HG03442 (cell line): Measurements from ENCODE around the gene SMYD3.

Experiments used
- ATAC-seq: cut with Tn5 transposase; IDR thresholded peaks from one replicate; pipeline ENCODE4 v1.9.1; 2021; ENCODE audit warnings: mild to moderate bottlenecking, moderate library complexity; ENCODE audit not compliant: unreplicated experiment

The SMYD3 gene

DNA sequence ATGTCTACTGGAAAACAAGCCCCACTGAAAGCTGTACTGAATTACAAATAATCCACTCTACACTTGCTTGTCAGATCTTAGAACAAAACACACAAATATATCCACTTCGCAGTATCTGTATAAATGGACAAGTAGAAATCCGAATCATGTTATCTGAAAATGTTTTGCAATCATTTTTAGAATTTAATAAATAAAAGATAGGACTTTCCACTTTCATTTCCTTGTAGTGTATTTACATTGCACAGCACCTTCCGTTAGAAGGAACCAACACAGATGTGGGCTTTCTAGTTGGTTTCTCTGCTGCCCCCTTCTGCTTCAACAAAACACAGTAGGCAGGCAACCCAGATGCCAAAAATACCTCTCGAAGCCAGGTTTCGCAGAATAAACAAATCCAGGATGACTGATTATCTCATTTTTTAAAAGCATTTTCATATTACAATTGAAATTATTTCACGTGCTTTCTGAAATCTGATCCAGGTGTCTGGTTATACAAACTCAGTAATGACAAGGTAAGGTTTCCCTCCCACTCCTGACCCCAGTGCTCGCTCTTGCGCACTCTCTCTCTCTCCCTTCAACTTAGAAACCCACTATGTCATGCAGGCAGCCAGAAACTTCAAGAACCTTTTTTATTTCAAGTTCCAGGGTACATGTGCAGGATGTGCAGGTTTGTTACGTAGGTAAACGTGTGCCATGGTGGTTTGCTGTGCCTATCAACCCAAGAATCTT, 389.9 kb downstream of the SMYD3 start:
- ATAC-seq, result peak; percentile 93

DNA sequence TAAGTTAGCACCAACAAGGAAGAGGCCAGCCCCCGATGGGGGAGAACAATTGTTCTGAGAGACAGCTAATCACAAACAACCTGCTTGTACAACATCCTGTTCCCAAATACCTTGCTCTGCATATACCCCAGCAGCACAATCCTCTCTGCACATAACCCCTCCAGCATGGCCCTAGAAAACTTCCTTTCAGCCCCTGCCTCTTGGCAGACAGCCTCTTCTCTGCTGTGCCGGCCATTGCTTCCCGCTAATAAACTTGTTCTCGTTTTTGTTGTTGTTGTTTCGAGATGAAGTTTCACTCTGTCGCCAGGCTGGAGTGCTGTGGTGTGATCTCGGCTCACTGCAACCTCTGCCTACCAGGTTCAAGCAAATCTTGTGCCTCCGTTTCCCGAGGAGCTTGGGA, 392.7 kb downstream of the SMYD3 start:
- no peak for ATAC-seq

DNA sequence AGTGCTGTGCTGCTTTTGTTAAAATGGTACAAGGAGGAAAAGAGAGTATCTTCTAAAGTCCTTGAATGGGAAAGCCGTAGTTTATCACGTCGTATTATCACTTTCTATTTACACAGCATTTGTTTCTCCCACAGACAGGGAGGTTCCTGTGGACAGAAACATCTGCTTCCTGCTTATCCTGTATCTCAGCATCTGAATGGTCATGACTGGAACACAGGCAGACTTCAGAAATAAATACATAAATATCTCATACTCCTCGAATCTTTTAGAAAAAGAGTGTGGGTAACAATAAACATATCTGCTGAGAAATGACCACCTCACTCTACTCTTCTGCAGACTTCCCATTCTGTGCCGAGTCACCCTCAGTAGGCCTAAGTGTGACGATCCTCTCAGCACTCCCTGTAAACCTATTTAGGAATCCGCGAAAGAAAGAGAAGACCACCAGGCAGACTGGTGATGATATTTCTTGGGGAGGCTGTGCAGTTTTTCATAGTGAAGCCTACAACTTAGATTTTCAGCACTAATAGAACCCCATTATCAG, 393.5 kb downstream of the SMYD3 start:
- no peak for ATAC-seq

DNA sequence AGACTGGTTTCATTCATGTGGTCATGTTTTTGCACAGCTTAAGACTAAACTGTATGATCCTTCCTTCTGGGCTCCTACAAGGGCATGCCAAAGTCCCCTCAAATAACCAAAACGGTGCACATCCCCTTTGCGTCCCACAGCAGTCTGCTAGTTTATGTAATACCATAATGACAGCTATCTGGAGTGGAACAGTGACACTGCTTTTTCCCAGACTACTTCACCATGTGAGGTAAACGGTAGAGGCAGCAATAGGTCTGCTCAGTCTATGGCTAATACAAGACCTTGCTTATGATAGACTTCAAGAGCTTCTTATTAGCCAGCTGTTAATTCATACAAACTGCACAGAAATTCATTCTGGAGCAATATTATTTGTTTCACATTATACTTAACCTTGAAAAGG, 395.5 kb downstream of the SMYD3 start:
- no peak for ATAC-seq

DNA sequence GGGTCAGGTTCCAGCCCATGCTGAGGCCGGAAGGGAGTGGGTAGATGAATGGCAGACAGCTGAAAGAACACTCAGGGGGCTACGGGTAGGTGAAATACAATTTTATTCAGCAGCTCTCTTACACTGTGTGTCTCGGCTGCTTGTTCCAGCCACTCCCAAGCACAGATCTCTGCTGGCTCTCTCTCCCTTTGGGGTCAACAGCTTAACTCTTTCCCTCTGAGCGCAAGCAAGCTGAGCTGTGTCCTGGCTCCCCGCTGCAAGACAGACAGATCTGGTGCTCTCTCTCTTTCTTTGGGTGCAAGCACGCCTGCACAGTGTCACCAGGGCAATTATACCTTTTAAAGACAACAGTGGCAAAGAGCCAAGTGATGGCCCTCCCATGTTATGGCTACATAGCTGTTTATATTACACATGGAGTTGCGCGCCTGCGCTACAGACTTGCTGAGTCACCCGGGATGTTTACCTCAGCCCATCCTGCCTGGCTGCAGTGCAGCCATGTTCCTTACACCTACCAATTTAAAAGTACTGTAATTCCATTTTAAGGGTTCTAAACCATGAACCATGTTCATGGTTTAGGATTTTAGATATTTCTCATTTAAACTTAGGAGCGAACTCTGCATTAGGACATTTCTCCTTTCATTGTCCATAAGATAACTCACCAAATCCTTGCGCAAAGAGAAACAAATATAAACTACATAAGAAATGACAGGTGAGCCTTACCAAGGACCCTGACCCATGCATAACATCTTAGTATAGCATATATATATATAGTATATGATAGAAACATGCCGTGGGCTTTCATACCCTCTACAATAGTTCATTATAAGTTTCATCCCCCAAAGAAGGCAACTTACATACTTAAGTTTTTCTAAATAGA, 396.5 kb downstream of the SMYD3 start:
- no peak for ATAC-seq

DNA sequence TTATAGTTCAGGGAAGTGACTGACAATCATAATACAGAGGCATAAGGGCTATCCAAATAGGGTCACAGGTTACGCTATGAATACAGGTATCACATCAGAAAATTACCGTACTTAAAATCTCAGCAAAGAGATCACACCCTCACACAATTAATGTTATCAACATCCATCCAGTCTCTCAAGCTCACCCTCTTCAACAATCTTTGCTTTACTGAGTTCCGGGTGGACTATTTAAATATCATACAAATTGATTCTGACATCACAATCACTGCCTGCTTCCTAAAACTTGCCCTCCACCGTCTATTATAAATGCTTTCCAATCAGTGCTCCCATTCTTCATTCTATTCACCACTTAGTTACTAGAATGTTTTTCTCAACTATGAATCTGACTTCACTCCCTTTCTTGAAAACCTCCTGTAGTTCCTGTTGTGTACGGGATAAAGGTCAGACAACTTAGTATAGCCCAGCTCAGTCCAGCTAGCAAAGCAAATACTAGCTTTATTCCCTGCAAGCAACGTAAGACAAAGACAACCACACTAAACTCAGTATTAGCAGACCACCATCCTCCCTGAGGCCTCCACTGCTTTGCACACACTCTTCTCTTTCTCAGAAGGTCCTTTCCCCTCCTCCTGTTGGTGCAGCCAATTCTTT, 398.7 kb downstream of the SMYD3 start:
- no peak for ATAC-seq

DNA sequence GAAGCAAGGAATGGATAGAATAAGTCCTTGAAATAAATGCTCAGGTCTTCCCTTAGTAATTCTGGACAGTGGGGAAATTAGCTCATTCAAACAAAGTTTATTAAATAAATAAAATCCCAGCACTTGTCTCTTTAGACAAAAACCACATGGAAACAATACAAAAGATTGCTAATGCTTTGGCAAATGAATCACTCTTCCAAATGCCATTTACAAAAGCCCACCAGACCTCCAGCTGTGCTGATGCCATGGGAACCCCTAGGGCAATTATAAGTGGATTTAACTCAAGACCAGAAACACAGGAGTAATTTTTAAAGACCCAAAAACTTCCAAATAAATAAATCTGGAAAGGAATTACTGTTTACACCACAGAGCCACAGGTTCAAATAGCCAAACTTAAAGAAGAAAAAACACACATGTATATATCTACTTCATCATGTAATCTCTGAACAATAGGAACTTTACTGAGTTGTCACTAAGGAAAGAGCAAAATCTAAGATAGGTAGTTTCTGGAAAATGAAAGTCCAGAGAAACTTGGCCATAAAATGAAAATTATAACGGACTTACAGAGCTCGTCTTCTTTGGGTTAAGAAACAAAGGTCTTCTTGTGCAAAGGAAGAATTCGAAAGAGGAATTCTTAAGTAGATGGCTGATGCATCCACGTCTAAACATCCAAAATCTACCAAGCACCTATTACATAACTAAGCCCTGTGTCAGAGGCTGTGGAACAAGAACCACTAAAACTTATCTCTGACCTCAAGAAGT, 399.4 kb downstream of the SMYD3 start:
- ATAC-seq, result no peak

DNA sequence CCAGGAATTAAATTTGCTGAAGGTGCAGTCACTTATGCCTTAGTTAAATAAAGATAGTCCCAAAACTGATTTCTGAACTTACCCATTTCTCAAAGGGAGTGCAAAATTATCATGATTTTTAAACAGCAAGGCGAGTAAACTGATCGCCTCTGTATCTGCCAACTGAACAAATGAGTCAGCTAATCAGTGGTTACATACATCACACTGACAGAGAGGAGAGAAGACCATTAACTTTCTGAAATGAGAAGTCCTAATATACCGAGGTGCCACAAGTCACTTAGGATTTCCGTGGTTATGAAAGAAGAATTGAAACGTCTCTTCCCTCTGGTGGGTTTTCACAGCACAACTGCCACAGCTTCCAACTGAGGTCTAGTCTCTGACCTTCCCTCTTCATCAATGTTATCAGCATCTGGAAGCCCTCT, 400.7 kb downstream of the SMYD3 start:
- peak; percentile 81 for ATAC-seq

DNA sequence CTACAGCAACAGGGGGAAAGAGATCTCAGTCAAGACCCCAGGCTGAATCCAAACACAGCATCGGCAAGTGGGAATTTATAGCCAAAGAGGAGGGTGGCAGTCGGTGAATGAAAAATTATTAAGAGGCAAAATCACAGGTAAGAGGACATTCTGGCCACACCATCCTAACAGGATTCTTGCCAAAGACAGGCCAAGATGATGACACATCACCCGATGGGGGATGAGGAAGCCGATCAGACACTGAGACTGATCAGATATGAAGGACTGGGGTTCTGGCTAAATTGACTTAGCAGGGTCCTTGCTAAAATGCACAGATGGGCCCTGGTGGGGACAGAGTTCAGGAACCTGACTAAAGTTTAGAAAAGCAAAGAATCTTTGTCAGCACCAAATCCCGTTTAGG, 402.2 kb downstream of the SMYD3 start:
- no peak for ATAC-seq

DNA sequence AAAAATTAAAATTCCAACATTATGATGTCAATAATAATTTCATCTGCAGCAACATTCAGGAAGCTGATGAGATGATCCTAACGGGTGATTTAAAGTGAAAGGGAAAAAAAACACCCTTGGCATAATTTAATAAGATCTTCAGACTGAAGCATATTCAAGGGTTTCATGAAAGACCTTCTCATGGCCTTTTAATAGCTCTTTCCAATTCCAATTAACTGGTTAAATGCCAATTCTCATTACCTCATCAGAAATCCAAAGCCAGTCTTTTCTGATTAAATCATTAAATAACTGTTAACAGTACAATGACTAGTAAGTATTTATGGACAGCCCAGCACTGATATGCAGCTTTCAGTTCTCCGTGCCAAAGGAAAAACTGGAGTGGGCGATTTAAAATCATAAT, 407.5 kb downstream of the SMYD3 start:
- ATAC-seq, result no peak

DNA sequence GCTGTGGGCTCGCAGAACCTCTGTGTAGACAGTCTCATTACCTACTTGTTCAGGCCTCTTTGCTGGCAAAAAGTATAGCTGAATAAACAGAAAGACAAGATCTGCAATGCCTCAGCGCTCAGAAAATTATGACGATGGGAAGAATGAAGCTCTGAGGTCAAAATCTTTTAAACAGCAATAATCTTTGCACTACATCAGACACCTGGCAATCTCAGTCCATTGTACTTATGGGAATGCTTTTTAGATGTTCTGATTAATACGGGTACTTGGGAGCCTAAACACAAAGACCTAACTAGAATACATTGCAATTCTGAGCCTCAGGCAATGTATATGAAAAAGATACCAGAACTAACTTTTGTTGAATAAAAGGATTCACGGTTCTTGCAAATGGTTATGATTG, 410.7 kb downstream of the SMYD3 start:
- no peak for ATAC-seq

DNA sequence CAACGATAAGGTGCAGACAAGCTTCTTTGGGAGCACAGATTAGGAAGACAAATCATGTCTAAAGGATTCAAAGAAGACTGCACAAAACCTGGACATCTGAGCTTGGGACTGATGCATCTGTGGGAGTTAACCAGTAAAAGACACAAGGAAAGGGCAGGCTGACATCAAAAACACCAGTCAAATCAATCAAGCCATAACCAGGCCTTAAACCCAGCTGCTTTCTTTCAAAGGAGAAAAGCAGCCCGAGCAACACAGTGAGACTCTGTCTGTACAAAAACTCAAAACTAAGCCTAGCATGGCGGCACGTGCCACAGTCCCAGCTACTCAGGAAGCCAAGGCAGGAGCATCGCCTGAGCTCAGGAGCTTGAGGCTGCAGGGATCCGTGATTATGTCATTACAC, 411.6 kb downstream of the SMYD3 start:
- no peak for ATAC-seq

DNA sequence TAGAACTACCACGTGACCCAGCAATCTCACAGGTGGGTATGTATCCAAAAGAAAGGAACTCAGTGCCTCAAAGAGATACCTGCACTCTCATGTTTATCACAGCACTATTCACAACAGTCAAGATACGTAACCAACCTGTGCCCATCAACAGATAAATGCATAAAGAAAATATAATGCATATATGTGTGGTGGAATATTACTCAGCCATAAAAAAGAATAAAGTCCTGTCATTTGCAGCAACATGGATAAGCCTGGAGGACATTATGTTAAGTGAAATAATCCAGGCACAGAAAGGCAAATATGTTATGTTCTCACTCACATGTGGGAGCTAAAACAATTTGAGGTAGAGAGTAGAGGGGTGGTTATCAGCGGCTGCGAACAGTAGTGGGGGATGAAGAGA, 413.8 kb downstream of the SMYD3 start:
- no peak for ATAC-seq

DNA sequence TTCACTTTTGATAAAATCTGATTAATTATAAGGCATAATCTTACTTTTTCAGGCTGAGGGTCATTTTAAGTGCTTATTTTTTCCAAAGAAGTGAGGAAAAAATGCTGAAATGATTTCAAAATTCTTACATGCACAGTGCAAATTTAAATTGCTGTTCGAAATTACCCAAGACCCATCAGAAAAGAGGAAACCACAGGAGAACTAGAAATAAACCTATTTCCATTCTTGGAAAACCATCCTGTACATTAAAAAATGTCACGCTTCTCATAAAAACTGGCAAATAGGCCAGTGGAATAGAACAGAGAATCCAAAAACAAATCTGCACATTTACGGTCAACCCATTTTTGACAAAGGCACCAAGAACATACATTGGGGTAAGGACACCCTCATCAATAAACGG, 414.9 kb downstream of the SMYD3 start:
- no peak for ATAC-seq

DNA sequence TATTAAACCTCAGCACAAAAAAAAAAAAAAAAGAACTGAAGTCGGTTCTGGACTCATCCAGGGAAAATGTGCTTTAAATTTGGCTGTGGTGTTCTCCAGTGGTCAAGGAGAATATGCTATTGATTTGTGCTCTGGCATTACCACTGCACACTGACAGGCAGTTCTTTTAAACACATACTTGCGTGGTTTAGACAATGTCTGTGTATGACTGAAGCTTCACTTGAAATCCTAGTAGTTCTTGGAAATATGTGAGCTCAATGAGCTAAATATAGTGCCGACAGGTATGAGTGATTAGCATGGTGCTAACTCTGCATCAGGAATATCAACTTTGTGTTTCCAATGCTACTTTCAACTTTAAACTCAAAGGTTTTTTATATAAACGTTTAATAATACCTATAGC, 415.6 kb downstream of the SMYD3 start:
- no peak for ATAC-seq

DNA sequence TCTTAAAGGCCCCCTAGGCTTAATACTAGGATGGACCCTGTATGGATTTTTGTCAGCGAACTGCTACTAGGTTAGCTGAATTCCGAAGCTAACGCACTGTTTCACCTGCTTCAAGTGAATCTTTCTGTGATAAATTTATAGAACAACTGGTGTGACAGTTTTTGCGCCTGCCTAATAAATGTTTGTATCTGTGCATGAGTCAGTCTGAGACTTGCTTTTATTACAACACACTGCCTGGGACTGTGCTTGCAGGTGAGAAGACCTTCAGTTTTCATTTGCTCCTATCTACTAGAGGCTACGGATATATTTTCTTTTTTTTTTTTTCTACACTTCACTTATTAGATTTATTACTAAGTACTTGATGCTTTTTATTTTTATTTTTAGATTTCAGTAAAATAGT, 420.9 kb downstream of the SMYD3 start:
- ATAC-seq, result no peak

DNA sequence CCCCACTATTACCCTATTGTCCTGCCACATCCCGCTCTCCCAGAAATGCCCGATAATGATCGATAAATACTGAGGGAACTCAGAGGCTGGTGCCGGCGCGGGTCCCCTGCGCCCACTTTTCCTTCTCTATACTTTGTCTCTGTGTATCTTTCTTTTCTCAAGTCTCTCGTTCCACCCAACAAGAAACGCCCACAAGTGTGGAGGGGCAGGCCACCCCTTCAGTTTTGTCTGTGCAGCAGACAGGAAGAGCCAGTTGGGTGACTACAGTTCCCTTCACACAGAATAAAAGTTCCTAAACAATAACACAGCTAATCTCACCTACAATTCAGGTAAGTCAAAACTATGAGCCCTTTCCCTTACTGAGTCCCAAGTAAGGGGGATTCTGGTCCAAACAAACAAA, 423.7 kb downstream of the SMYD3 start:
- no peak for ATAC-seq

DNA sequence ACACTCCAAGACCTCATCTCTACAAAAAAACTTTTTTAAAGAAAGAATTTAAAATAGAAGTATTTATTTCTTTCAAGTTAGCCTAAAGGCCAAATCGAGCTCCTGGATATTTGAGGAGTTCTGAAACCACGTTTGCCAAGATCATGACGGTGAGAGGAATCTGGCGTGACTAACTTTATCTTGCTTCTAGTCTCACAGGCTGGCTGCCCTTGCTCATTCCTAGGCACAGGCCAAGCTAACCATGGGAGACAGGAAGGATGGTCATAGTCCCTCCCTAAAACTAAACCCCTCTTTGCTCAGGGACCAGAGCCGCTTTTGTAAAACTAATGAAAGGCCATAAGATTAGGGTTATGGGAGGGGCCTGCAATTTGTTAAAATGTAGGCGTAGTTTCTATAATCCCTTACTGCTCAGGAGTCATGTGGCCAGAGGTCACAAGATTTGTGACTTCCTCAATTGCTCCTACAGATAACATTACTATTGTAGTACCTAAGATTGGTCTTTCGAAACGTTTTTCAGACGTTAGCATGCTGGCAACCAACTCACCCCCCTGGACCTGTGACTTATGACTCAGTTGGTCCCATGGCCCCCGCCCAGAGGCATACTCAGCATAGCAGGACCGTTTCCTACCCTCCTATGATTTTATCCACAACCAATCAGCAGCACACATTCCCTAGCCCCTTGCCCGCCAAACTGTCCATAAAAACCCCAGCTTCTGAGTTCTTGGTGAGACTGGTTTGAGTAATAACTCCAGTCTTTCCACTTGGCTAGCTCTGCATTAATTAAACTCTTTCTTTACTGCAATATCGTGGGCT, 425.0 kb downstream of the SMYD3 start:
- no peak for ATAC-seq

DNA sequence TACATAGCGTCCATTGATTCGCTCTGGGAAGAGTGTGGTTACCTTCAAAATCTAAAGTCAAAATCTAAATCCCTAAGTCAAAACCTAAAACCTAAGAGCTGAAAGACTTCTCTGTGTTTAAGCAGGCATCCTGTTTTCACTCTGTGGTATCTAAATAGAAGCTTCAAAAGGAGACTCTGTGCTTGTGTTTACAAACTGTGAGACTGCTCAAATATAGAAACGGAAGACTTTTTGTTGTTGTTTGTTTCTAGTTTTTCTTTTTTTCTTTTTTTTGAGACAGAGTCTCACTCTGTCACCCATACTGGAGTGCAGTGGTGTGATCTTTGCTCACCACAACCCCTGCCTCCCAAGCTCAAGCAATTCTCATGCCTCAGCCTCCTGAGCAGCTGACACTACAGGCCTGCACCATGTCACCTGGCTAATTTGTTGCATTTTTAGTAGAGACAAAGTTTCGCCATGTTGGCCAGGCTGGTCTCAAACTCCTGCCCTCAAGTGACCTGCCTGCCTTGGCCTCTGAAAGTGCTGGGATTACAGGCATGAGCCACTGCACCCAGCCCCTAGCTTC, 425.9 kb downstream of the SMYD3 start:
- no peak for ATAC-seq

DNA sequence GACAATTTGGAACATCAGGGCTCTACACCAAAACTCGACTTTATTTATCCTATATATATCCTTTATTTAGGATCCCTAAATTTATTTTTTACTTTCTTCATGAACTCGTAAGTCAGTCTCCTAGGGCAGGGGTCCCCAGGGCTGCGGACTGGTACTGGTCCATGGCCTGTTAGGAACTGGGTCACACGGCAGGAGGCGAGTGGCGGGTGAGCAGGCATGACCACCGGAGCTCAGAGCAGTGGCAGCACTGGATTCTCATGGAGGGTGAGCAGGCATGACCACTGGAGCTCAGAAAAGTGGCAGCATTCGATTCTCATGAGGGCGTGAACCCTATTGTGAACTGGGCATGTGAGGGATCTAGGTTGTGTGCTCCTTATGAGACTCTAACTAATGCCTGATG, 427.0 kb downstream of the SMYD3 start:
- ATAC-seq, result no peak
